ENCODE measurements around the gene ZMYM5.

DNA sequence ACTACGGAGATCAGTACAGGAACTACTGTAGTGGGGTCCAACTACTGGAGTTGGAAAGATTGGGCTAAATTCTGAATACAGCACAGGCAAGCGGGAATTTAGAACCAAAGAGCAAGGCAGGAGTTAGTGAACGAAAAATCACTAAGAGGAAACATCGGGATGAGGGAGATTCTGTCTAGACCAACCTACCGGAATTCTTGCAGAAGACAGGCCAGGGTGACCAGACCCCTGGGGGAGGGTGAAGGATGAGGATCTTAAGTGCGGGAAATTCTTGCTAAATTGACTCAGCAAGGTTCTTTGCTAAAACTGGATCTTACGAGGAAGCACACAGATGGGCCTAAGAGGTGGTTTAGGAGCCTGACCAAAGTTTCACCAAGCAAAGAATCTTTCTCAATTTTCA lies 67.5 kb downstream of the ZMYM5 start:
- TF ChIP-seq, protein P1, sequence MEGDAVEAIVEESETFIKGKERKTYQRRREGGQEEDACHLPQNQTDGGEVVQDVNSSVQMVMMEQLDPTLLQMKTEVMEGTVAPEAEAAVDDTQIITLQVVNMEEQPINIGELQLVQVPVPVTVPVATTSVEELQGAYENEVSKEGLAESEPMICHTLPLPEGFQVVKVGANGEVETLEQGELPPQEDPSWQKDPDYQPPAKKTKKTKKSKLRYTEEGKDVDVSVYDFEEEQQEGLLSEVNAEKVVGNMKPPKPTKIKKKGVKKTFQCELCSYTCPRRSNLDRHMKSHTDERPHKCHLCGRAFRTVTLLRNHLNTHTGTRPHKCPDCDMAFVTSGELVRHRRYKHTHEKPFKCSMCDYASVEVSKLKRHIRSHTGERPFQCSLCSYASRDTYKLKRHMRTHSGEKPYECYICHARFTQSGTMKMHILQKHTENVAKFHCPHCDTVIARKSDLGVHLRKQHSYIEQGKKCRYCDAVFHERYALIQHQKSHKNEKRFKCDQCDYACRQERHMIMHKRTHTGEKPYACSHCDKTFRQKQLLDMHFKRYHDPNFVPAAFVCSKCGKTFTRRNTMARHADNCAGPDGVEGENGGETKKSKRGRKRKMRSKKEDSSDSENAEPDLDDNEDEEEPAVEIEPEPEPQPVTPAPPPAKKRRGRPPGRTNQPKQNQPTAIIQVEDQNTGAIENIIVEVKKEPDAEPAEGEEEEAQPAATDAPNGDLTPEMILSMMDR (IDR thresholded peaks at IDR 0.05) = no peak
- no peak for TF ChIP-seq POLR2A (IDR thresholded peaks at IDR 0.05)
- no peak for TF ChIP-seq POLR2AphosphoS5 (IDR thresholded peaks at IDR 0.05)
- no peak for TF ChIP-seq EP300 (IDR thresholded peaks at IDR 0.05)
